H9 (cell line): ENCODE results near the gene USP7. TPM values are rescaled to one million over a fixed set of nuclear protein-coding genes. Genes with fewer than 3 reads are reported as not detected.

Source experiments
- DNase-seq: peaks from one replicate; pipeline ENCODE4 v3.0.0-alpha.2; 2017
- H2AFZ ChIP-seq: one replicate; pipeline ENCODE4 v1.6.1; 2013; ENCODE audit warnings: mild to moderate bottlenecking, low read length, control low read depth, moderate library complexity
- H2AK5ac ChIP-seq: 2 replicates; pipeline ENCODE4 v1.6.1; 2013; ENCODE audit warnings: low read length, control low read depth, mixed read lengths; ENCODE audit not compliant: insufficient read length
- H2BK120ac ChIP-seq: one replicate; pipeline ENCODE4 v1.6.1; 2013; ENCODE audit warnings: low read depth, mild to moderate bottlenecking, low read length, control low read depth, inconsistent platforms; ENCODE audit not compliant: poor library complexity, severe bottlenecking
- H2BK12ac ChIP-seq: 2 replicates; pipeline ENCODE4 v1.6.1; 2013; ENCODE audit warnings: low read length, control low read depth, mixed read lengths, low read depth; ENCODE audit not compliant: insufficient read length
- H2BK15ac ChIP-seq: 2 replicates; pipeline ENCODE4 v1.6.1; 2013; ENCODE audit warnings: low read depth, low read length, control low read depth
- H2BK20ac ChIP-seq: one replicate; pipeline ENCODE4 v1.6.1; 2013; ENCODE audit warnings: low read depth, mild to moderate bottlenecking, low read length, control low read depth, inconsistent platforms; ENCODE audit not compliant: poor library complexity, severe bottlenecking
- H2BK5ac ChIP-seq: 2 replicates; pipeline ENCODE4 v1.6.1; 2013; ENCODE audit warnings: low read length, control low read depth, mixed read lengths; ENCODE audit not compliant: insufficient read length
- H3K14ac ChIP-seq: 2 replicates; pipeline ENCODE4 v1.6.1; 2013; ENCODE audit warnings: low read length, control low read depth; ENCODE audit not compliant: insufficient read depth
- H3K18ac ChIP-seq: 2 replicates; pipeline ENCODE4 v1.6.1; 2013; ENCODE audit warnings: low read depth, mild to moderate bottlenecking, mixed read lengths, low read length, control low read depth; ENCODE audit not compliant: insufficient read length
- H3K23ac ChIP-seq: 2 replicates; pipeline ENCODE4 v1.6.1; 2013; ENCODE audit warnings: low read length, control low read depth, mixed read lengths, low read depth; ENCODE audit not compliant: insufficient read length
- H3K23me2 ChIP-seq: 2 replicates; pipeline ENCODE4 v1.6.1; 2013; ENCODE audit warnings: low read depth, mild to moderate bottlenecking, mixed read lengths, low read length, control low read depth; ENCODE audit not compliant: insufficient read length, poor library complexity, severe bottlenecking
- H3K27ac ChIP-seq: 2 replicates; pipeline ENCODE4 v1.5.1; 2013; ENCODE audit warnings: low read length, control low read depth, mixed read lengths, low read depth; ENCODE audit not compliant: insufficient read length
- H3K27me3 ChIP-seq: 2 replicates; pipeline ENCODE4 v1.6.1; 2013; ENCODE audit warnings: low read length, control low read depth, inconsistent platforms; ENCODE audit not compliant: insufficient read depth
- H3K4ac ChIP-seq: 2 replicates; pipeline ENCODE4 v1.6.1; 2013; ENCODE audit warnings: low read depth, mild to moderate bottlenecking, control low read depth, inconsistent platforms, low read length, moderate library complexity
- H3K4me1 ChIP-seq: 2 replicates; pipeline ENCODE4 v1.6.1; 2013; ENCODE audit warnings: low read length, control low read depth, inconsistent platforms; ENCODE audit not compliant: insufficient read depth
- H3K4me2 ChIP-seq: 2 replicates; pipeline ENCODE4 v1.6.1; 2013; ENCODE audit warnings: low read length, control low read depth, mixed read lengths; ENCODE audit not compliant: insufficient read length, insufficient read depth
- H3K56ac ChIP-seq: 2 replicates; pipeline ENCODE4 v1.6.1; 2013; ENCODE audit warnings: low read depth, mild to moderate bottlenecking, mixed read lengths, low read length, control low read depth; ENCODE audit not compliant: insufficient read length
- H3K79me1 ChIP-seq: 2 replicates; pipeline ENCODE4 v1.6.1; 2013; ENCODE audit warnings: low read depth, mild to moderate bottlenecking, moderate library complexity, low read length, control low read depth, inconsistent platforms; ENCODE audit not compliant: insufficient read depth, poor library complexity, severe bottlenecking
- H3K79me2 ChIP-seq: 2 replicates; pipeline ENCODE4 v1.6.1; 2013; ENCODE audit warnings: low read length, control low read depth, inconsistent platforms; ENCODE audit not compliant: insufficient read depth
- H3K9ac ChIP-seq: 2 replicates; pipeline ENCODE4 v1.6.1; 2013; ENCODE audit warnings: low read length, control low read depth, mixed read lengths; ENCODE audit not compliant: insufficient read length; ENCODE audit errors: extremely low read depth
- H3K9me3 ChIP-seq: one replicate; pipeline ENCODE4 v1.6.1; 2013; ENCODE audit warnings: low read depth, low read length, inconsistent platforms; ENCODE audit not compliant: control insufficient read depth
- H3T11ph ChIP-seq: one replicate; pipeline ENCODE4 v1.6.1; 2013; ENCODE audit warnings: mild to moderate bottlenecking, low read length, control low read depth, inconsistent platforms
- H4K20me1 ChIP-seq: one replicate; pipeline ENCODE4 v1.6.1; 2013; ENCODE audit not compliant: control insufficient read depth, insufficient read length, insufficient read depth
- H4K5ac ChIP-seq: 2 replicates; pipeline ENCODE4 v1.6.1; 2013; ENCODE audit warnings: low read depth, mild to moderate bottlenecking, mixed read lengths, low read length, control low read depth; ENCODE audit not compliant: insufficient read length
- H4K8ac ChIP-seq: replicated peaks from 2 replicates; pipeline ENCODE4 v1.6.1; 2013; ENCODE audit warnings: low read length, control low read depth, mixed read lengths, low read depth; ENCODE audit not compliant: insufficient read length
- H4K91ac ChIP-seq: 2 replicates; pipeline ENCODE4 v1.6.1; 2013; ENCODE audit warnings: low read depth, mild to moderate bottlenecking, moderate library complexity, mixed read lengths, low read length, control low read depth; ENCODE audit not compliant: insufficient read length
- H3K27ac Mint-ChIP-seq, 3 experiments: 2 replicates in 2 of 3; 3 replicates in 1 of 3; pipeline ENCODE4 v1.8.0; 2020 to 2021; ENCODE audit warnings: mixed read lengths in 3 of 3, mild to moderate bottlenecking in 1 of 3, moderate library complexity in 1 of 3
- H3K27me3 Mint-ChIP-seq: 2 replicates; pipeline ENCODE4 v1.8.0; 2021; ENCODE audit warnings: low read depth, mild to moderate bottlenecking, moderate library complexity, mixed read lengths
- H3K36me3 Mint-ChIP-seq, 3 experiments: 2 replicates in 2 of 3; 3 replicates in 1 of 3; pipeline ENCODE4 v1.8.0; 2020 to 2021; ENCODE audit warnings: low read depth in 3 of 3, mixed read lengths in 3 of 3; ENCODE audit not compliant: insufficient read depth in 1 of 3
- H3K4me1 Mint-ChIP-seq, 2 experiments: 2 replicates each; pipeline ENCODE4 v1.8.0; 2020; ENCODE audit warnings: mixed read lengths in 2 of 2
- H3K4me3 Mint-ChIP-seq, 2 experiments: 2 replicates in 1 of 2; 3 replicates in 1 of 2; pipeline ENCODE4 v1.8.0; 2020 to 2021; ENCODE audit warnings: mild to moderate bottlenecking in 2 of 2, mixed read lengths in 2 of 2, moderate library complexity in 1 of 2
- H3K9me3 Mint-ChIP-seq, 2 experiments: 2 replicates in 1 of 2; 3 replicates in 1 of 2; pipeline ENCODE4 v1.8.0; 2020; ENCODE audit warnings: mild to moderate bottlenecking in 2 of 2, mixed read lengths in 2 of 2, moderate library complexity in 1 of 2
- CTCF ChIP-seq: fragments of 200-600 bp; sonication (generic); conservative IDR thresholded peaks from 3 replicates; pipeline ENCODE4 v1.8.0; 2021; ENCODE audit warnings: antibody characterized with exemption, mild to moderate bottlenecking
- WGBS: extraction: QIAGEN DNeasy Blood & Tissue Kit; methylation state at CpG from one replicate; pipeline ENCODE4 v1.1.7; 2013; ENCODE audit warnings: missing lambda C conversion rate, low lambda C conversion rate, mixed read lengths; ENCODE audit not compliant: insufficient read length; ENCODE audit errors: extremely low coverage; 5-methylcytosine and 5-hydroxymethylcytosine counted together
- total RNA-seq: library from RNA; stranded (reverse); gene quantifications from 2 replicates; pipeline ENCODE4 v1.2.1, GENCODE V29; 2021

Gene USP7
- total RNA-seq, 1 experiment from 2014 or later = 192 TPM

- Histone ChIP-seq H3K9ac (no peak overlapping the region), H3K23me2 (no peaks in the 10 kb centered on the region), H4K91ac (no peak overlapping the region), H2BK15ac (no peak overlapping the region), H3K27me3 (no peaks in the 10 kb centered on the region), H3T11ph (no peak overlapping the region), H2BK20ac (no peak overlapping the region), H3K9me3 (no peaks in the 10 kb centered on the region), H2BK120ac (no peak overlapping the region), H3K79me2 (no peaks in the 10 kb centered on the region), H2AFZ (no peak overlapping the region), H3K23ac (no peak overlapping the region), H3K4ac (no peak overlapping the region), H3K14ac (no peak overlapping the region; the same call in 1 of the 2 replicates), H4K20me1 (peaks cover 6% of the 10 kb centered on the region), H3K18ac (no peak overlapping the region), H2BK5ac (no peak overlapping the region), H4K5ac (no peak overlapping the region), H3K4me2 (no peak overlapping the region), H3K27ac (no peak overlapping the region), H3K56ac (no peak overlapping the region), H2BK12ac (no peak overlapping the region), H4K8ac (no peak overlapping the region), H2AK5ac (no peak overlapping the region), H3K79me1 (no peaks in the 10 kb centered on the region), H3K4me1 (no peaks in the 10 kb centered on the region)
- Mint-ChIP-seq H3K27ac (peak overlapping the region in 2 of 3 experiments; percentile 68 to 92; a peak in 3 of 7 replicates), H3K36me3 (peaks cover 29 to 80% (median 60%) of the 10 kb centered on the region in 3 experiments), H3K4me3 (no peak overlapping the region), H3K9me3 (no peaks in the 10 kb centered on the region; a peak in 2 of 5 replicates), H3K4me1 (peaks cover 38 to 42% of the 10 kb centered on the region in 2 experiments), H3K27me3 (no peaks in the 10 kb centered on the region; the same call in 1 of the 2 replicates)
- no CpG with 5 or more reads among the region's 26 CpGs for WGBS
- no peak for TF ChIP-seq CTCF
- peak; percentile 27 for DNase-seq
Observed at GRCh38 chr16:8848231-8848938, 115.3 kb downstream of the USP7 start.
